ENCODE data around the gene NDUFS8.

NDUFS8 gene

GRCh38 chr11:68038226-68038717 lies 7.8 kb downstream of the NDUFS8 start:
- no peak for DNase-seq

- no peak for DNase-seq
These were observed 8.4 kb downstream of the NDUFS8 start, which contains the start of gene TCIRG1 for GRCh38 chr11:68038718-68039525. Gene TCIRG1 (plus strand): TSS chr11:68039025. CDS start chr11:68041272, 2,247 bp downstream.

GRCh38 chr11:68039526-68040086 lies 9.1 kb downstream of the NDUFS8 start:
- DNase-seq: no peak

- DNase-seq: no peak
These were observed 9.8 kb downstream of the NDUFS8 start for GRCh38 chr11:68040101-68040956.

- no peak for DNase-seq
These were observed 10.6 kb downstream of the NDUFS8 start for GRCh38 chr11:68040957-68041591.

- DNase-seq: no peak
These were observed 11.2 kb downstream of the NDUFS8 start for GRCh38 chr11:68041617-68042218.

- DNase-seq: no peak
These were observed 11.9 kb downstream of the NDUFS8 start for GRCh38 chr11:68042219-68043028.

GRCh38 chr11:68043029-68043348 lies 12.5 kb downstream of the NDUFS8 start:
- DNase-seq: no peak

GRCh38 chr11:68043349-68044144 lies 13.1 kb downstream of the NDUFS8 start:
- no peak for DNase-seq

- DNase-seq: no peak
These were observed 13.8 kb downstream of the NDUFS8 start for GRCh38 chr11:68044145-68044813.

GRCh38 chr11:68044898-68045351 lies 14.4 kb downstream of the NDUFS8 start:
- no peak for DNase-seq

GRCh38 chr11:68047437-68048290 lies 17.2 kb downstream of the NDUFS8 start:
- DNase-seq: no peak

GRCh38 chr11:68048681-68049508 lies 18.4 kb downstream of the NDUFS8 start:
- no peak for DNase-seq

GRCh38 chr11:68049509-68050370 lies 19.3 kb downstream of the NDUFS8 start:
- DNase-seq: no peak

- no peak for DNase-seq
These were observed 19.9 kb downstream of the NDUFS8 start for GRCh38 chr11:68050371-68050841.

- no peak for DNase-seq
These were observed 21.0 kb downstream of the NDUFS8 start for GRCh38 chr11:68051191-68052136.

Data from NCI-H1048 (cell line).